Ishikawa (cell line): ENCODE measurements around the gene S100A7.

ENCODE experiments used
- CEBPB ChIP-seq: IDR thresholded peaks from 2 replicates; pipeline ENCODE4 v1.6.1; 2012
- CREB1 ChIP-seq: IDR thresholded peaks from 2 replicates; pipeline ENCODE4 v1.6.1; 2012; ENCODE audit warnings: low read depth
- RAD21 ChIP-seq: IDR thresholded peaks from 2 replicates; pipeline ENCODE4 v1.6.1; 2012; ENCODE audit warnings: low read depth

GRCh38 chr1:153485863-153486262 is 25.4 kb upstream of the S100A7 start:
- no peak for TF ChIP-seq RAD21
- no peak for TF ChIP-seq CEBPB
- no peak for TF ChIP-seq CREB1
